HCT116 (cell line): ENCODE measurements around the gene CHI3L2. TPM values are rescaled to one million over a fixed set of nuclear protein-coding genes. Genes with fewer than 3 reads are reported as not detected.

Experiments used
- ATAC-seq: fragments of 200-7000 bp; cut with Tn5 transposase; 2 replicates; pipeline ENCODE4 v1.9.1; 2020; ENCODE audit warnings: mild to moderate bottlenecking, moderate library complexity
- BruUV-seq: library from RNA; stranded (reverse); fragments of 400-500 nt; replicated peaks from 2 replicates; lab custom pipeline; 2021; lab: Mats Ljungman, UMichigan
- CTCF ChIA-PET: fragments of 300-600 bp; sonication (Branson Sonifier 250); formaldehyde crosslinking; loops from one replicate; lab custom pipeline; 2021; ENCODE audit warnings: antibody characterized with exemption; lab: Charles Lee
- POLR2A ChIA-PET: fragments of 300-600, 350-600 bp; sonication (Branson Sonifier 250); formaldehyde crosslinking; loops from one replicate; lab custom pipeline; 2021; ENCODE audit warnings: antibody characterized with exemption; lab: Charles Lee
- RAD21 ChIA-PET, 2 experiments: fragments of 300-600 bp; sonication (Branson Sonifier 250); formaldehyde crosslinking; loops; one replicate each; lab custom pipeline; 2023; ENCODE audit warnings: low total read pairs in 2 of 2; ENCODE audit not compliant: uncharacterized antibody in 2 of 2, unreplicated experiment in 2 of 2, low non-redundant PET in 1 of 2; lab: Charles Lee
- DNase-seq: peaks from one replicate; pipeline ENCODE4 v3.0.0-alpha.2; 2010; ENCODE audit warnings: low read depth, low spot score
- H2AFZ ChIP-seq: fragments of 200-600 bp; shearing (Covaris generic), sonication (generic); 2 replicates; pipeline ENCODE4 v1.6.1; 2017; ENCODE audit warnings: low read depth, mixed run types, mixed read lengths, antibody characterized with exemption, low read length; ENCODE audit not compliant: poor library complexity, severe bottlenecking
- H3K27ac ChIP-seq: 2 replicates; pipeline ENCODE4 v1.5.1; 2012; ENCODE audit warnings: low read depth, low read length
- H3K27me3 ChIP-seq: fragments of 200-600 bp; sonication (generic); 2 replicates; pipeline ENCODE4 v1.6.1; 2016; ENCODE audit warnings: mixed run types, low read length, mixed read lengths; ENCODE audit not compliant: insufficient read depth
- H3K36me3 ChIP-seq, 2 experiments: fragments of 200-500 bp in 1 of 2; fragments of 200-600 bp in 1 of 2; sonication (Bioruptor generic) in 1 of 2; sonication (generic) in 1 of 2; 2 replicates each; pipeline versions ENCODE4 v1.5.1 to v1.6.1; 2014 to 2016; ENCODE audit warnings: low read length in 2 of 2, inconsistent platforms in 1 of 2, mixed read lengths in 1 of 2, mixed run types in 1 of 2; ENCODE audit not compliant: insufficient read depth in 2 of 2, control insufficient read depth in 1 of 2
- H3K4me1 ChIP-seq, 2 experiments: fragments of 200-600 bp in 1 of 2; sonication (generic) in 1 of 2; 2 replicates each; pipeline versions ENCODE4 v1.5.1 to v1.6.1; 2012 to 2017; ENCODE audit warnings: low read length in 2 of 2, inconsistent platforms in 1 of 2, mild to moderate bottlenecking in 1 of 2, mixed read lengths in 1 of 2, mixed run types in 1 of 2, moderate library complexity in 1 of 2; ENCODE audit not compliant: insufficient read depth in 2 of 2, control insufficient read depth in 1 of 2
- H3K4me2 ChIP-seq: fragments of 200-600 bp; sonication (generic); 2 replicates; pipeline ENCODE4 v1.6.1; 2017; ENCODE audit warnings: mixed run types, low read length, mixed read lengths
- H3K4me3 ChIP-seq, 2 experiments: fragments of 200-600 bp in 1 of 2; sonication (generic) in 1 of 2; replicated peaks in 1 of 2; 2 replicates each; pipeline ENCODE4 v1.5.1; 2011 to 2016; ENCODE audit warnings: low read length in 2 of 2, control low read depth in 1 of 2, low read depth in 1 of 2, mild to moderate bottlenecking in 1 of 2, mixed read lengths in 1 of 2, mixed run types in 1 of 2
- H3K79me2 ChIP-seq: fragments of 200-600 bp; sonication (generic); 2 replicates; pipeline ENCODE4 v1.6.1; 2017; ENCODE audit warnings: mild to moderate bottlenecking, mixed run types, low read length, moderate library complexity, mixed read lengths; ENCODE audit not compliant: insufficient read depth
- H3K9ac ChIP-seq: fragments of 200-600 bp; sonication (generic); 2 replicates; pipeline ENCODE4 v1.6.1; 2016; ENCODE audit warnings: low read length, mixed read lengths
- H3K9me2 ChIP-seq: fragments of 200-600 bp; sonication (generic), shearing (Covaris generic); 2 replicates; pipeline ENCODE4 v1.6.1; 2017; ENCODE audit warnings: mixed run types, mild to moderate bottlenecking, moderate library complexity; ENCODE audit not compliant: insufficient read depth
- H3K9me3 ChIP-seq, 2 experiments: fragments of 200-500 bp in 1 of 2; fragments of 200-600 bp in 1 of 2; sonication (Bioruptor generic) in 1 of 2; sonication (generic) in 1 of 2; 2 replicates each; pipeline ENCODE4 v1.6.1; 2014 to 2017; ENCODE audit warnings: low read length in 2 of 2, mixed read lengths in 2 of 2, inconsistent platforms in 1 of 2, low read depth in 1 of 2, mild to moderate bottlenecking in 1 of 2, mixed run types in 1 of 2, moderate library complexity in 1 of 2; ENCODE audit not compliant: control insufficient read depth in 1 of 2, insufficient read depth in 1 of 2
- H4K20me1 ChIP-seq: fragments of 200-600 bp; sonication (generic), shearing (Covaris generic); 2 replicates; pipeline ENCODE4 v1.6.1; 2017; ENCODE audit warnings: mixed run types, mild to moderate bottlenecking, moderate library complexity; ENCODE audit not compliant: insufficient read depth
- CBX3 ChIP-seq: IDR thresholded peaks from 2 replicates; pipeline ENCODE4 v1.6.1; 2012; ENCODE audit warnings: low read depth
- ELF1 ChIP-seq: IDR thresholded peaks from 2 replicates; pipeline ENCODE4 v1.6.1; 2012; ENCODE audit warnings: low read depth, borderline replicate concordance
- FOSL1 ChIP-seq: IDR thresholded peaks from 2 replicates; pipeline ENCODE4 v1.6.1; 2012; ENCODE audit warnings: low read depth
- JUND ChIP-seq: IDR thresholded peaks from 2 replicates; pipeline ENCODE4 v1.6.1; 2012
- POLR2AphosphoS5 ChIP-seq: IDR thresholded peaks from 2 replicates; pipeline ENCODE4 v1.6.1; 2011; ENCODE audit warnings: mild to moderate bottlenecking, low read depth, low read length, moderate library complexity
- SIN3A ChIP-seq: IDR thresholded peaks from 2 replicates; pipeline ENCODE4 v1.6.1; 2012; ENCODE audit warnings: low read depth
- SP1 ChIP-seq: IDR thresholded peaks from 2 replicates; pipeline ENCODE4 v1.6.1; 2012; ENCODE audit warnings: low read depth
- YY1 ChIP-seq: IDR thresholded peaks from 2 replicates; pipeline ENCODE4 v1.6.1; 2011; ENCODE audit warnings: low read length, low read depth, moderate library complexity, mild to moderate bottlenecking; ENCODE audit not compliant: insufficient replicate concordance; ENCODE audit errors: extremely low read depth
- intact Hi-C: fragments of 100-400 bp; cut with micrococcal nuclease; formaldehyde crosslinking; loops from 2 replicates; pipeline ENCODE4 v1.10.0; 2022
- total RNA-seq: library from RNA; stranded (reverse); gene quantifications from one replicate; pipeline ENCODE4 v1.2.1, GENCODE V29; 2021; ENCODE audit not compliant: unreplicated experiment
- TF ChIP-seq, protein P1 (sequence below): IDR thresholded peaks from 2 replicates; pipeline ENCODE4 v1.6.1; 2012
- TF ChIP-seq, protein P2 (sequence below): IDR thresholded peaks from 2 replicates; pipeline ENCODE4 v1.6.1; 2012; ENCODE audit warnings: low read depth

Gene CHI3L2
- total RNA-seq, 1 experiment from 2014 or later: not detected

DNA sequence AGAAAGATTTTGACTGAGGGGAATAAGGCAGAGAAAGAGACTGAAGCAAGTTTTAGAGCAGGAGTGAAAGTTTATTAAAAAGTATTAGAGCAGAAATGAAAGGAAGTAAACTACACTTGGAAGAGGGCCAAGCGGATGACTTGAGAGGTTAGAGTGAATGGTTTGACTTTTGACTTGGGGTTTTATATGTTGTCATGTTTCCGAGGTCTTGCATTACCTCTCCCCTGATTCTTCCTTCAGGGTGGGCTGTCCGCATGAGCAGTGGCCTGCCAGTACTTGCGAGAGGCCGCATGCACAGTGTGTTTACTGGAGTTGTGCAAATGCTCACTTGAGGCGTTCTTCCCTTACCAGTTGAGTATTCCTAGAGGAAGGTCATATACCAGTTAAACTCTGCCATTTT, 14.1 kb upstream of the CHI3L2 start:
- Histone ChIP-seq H3K9me3 (no peaks in the 10 kb centered on the region), H3K9ac (no peak overlapping the region), H3K36me3 (no peaks in the 10 kb centered on the region), H4K20me1 (no peaks in the 10 kb centered on the region), H2AFZ (no peak overlapping the region), H3K4me3 (no peak overlapping the region), H3K27me3 (no peaks in the 10 kb centered on the region), H3K4me2 (no peak overlapping the region), H3K4me1 (peaks cover 0 to 2% of the 10 kb centered on the region in 2 experiments; a peak in 1 of 4 replicates), H3K27ac (no peak overlapping the region), H3K9me2 (no peaks in the 10 kb centered on the region), H3K79me2 (no peaks in the 10 kb centered on the region)
- no peak for ATAC-seq
- POLR2A ChIA-PET: no interaction called here
- BruUV-seq: no TSS peak
- intact Hi-C loops: no loop called here
- DNase-seq: no peak
- RAD21 ChIA-PET: no interaction called here
- CTCF ChIA-PET: no interaction called here
- TF ChIP-seq JUND (no peak), SP1 (no peak), SIN3A (no peak), ELF1 (no peak), FOSL1 (no peak), CBX3 (no peak), POLR2AphosphoS5 (no peak), YY1 (no peak)
- TF ChIP-seq, protein P1, sequence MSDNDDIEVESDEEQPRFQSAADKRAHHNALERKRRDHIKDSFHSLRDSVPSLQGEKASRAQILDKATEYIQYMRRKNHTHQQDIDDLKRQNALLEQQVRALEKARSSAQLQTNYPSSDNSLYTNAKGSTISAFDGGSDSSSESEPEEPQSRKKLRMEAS: no peak
- TF ChIP-seq, protein P2, sequence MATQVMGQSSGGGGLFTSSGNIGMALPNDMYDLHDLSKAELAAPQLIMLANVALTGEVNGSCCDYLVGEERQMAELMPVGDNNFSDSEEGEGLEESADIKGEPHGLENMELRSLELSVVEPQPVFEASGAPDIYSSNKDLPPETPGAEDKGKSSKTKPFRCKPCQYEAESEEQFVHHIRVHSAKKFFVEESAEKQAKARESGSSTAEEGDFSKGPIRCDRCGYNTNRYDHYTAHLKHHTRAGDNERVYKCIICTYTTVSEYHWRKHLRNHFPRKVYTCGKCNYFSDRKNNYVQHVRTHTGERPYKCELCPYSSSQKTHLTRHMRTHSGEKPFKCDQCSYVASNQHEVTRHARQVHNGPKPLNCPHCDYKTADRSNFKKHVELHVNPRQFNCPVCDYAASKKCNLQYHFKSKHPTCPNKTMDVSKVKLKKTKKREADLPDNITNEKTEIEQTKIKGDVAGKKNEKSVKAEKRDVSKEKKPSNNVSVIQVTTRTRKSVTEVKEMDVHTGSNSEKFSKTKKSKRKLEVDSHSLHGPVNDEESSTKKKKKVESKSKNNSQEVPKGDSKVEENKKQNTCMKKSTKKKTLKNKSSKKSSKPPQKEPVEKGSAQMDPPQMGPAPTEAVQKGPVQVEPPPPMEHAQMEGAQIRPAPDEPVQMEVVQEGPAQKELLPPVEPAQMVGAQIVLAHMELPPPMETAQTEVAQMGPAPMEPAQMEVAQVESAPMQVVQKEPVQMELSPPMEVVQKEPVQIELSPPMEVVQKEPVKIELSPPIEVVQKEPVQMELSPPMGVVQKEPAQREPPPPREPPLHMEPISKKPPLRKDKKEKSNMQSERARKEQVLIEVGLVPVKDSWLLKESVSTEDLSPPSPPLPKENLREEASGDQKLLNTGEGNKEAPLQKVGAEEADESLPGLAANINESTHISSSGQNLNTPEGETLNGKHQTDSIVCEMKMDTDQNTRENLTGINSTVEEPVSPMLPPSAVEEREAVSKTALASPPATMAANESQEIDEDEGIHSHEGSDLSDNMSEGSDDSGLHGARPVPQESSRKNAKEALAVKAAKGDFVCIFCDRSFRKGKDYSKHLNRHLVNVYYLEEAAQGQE: no peak
